Measurements from ENCODE around the gene PKLR. TPM values are rescaled to one million over a fixed set of nuclear protein-coding genes. Genes with fewer than 3 reads are reported as not detected.

Gene PKLR
- total and polyA plus RNA-seq, 2 of the 4 experiments (the other 2 are of a cell fraction) = 0.03 TPM; not detected in 1

DNA sequence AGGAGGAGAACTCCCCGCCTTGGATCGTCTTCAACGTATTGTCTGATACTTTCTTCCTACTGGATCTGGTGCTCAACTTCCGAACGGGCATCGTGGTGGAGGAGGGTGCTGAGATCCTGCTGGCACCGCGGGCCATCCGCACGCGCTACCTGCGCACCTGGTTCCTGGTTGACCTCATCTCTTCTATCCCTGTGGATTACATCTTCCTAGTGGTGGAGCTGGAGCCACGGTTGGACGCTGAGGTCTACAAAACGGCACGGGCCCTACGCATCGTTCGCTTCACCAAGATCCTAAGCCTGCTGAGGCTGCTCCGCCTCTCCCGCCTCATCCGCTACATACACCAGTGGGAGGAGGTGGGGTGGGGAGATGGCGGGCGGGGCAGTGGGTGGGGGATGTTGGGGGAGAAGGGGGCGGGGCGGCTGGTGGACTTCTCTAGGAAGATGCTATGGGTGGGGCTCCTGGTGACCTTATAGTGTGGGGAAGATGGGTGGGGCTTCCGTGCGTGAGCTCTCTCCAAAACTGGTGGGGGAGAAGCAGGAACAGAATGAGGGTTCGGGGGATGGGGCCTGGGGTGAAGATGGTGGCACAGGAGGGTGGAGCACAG is 18.6 kb downstream of the PKLR start:
- Histone ChIP-seq H3K4me2 (ENCODE audit: low read depth, low read length) (no peak overlapping the region), H3K14ac (replicated peaks; ENCODE audit: low read depth, low read length) (no peak overlapping the region), H4K5ac (ENCODE audit: low read depth, low read length) (no peak overlapping the region), H3K4me3 (ENCODE audit: insufficient read depth, low read depth, low read length) (no peak overlapping the region), H3K18ac (ENCODE audit: low read depth, low read length) (no peak overlapping the region), H3K4me1 (ENCODE audit: control insufficient read depth, insufficient read depth, low read length) (peaks cover 1% of the 10 kb centered on the region; the same call in 1 of the 2 replicates), H2BK15ac (ENCODE audit: low read depth, low read length) (no peak overlapping the region), H2AK9ac (replicated peaks; ENCODE audit: low read depth, low read length, poor library complexity) (no peak overlapping the region), H2AFZ (replicated peaks; ENCODE audit: low read length, poor library complexity) (no peak overlapping the region), H3K23ac (ENCODE audit: low read depth, low read length) (no peak overlapping the region), H3K9ac (ENCODE audit: low read depth, low read length) (no peak overlapping the region), H3K4ac (ENCODE audit: low read depth, low read length) (no peak overlapping the region), H2BK120ac (ENCODE audit: low read depth, low read length) (no peak overlapping the region), H3K9me3 (ENCODE audit: control insufficient read depth, insufficient read depth, low read length) (no peaks in the 10 kb centered on the region), H4K20me1 (ENCODE audit: insufficient read depth, low read length) (no peaks in the 10 kb centered on the region; the same call in 1 of the 2 replicates), H3K27ac (ENCODE audit: insufficient read depth, low read length) (peak overlapping the region; percentile 49; the same call in 1 of the 2 replicates), H3K56ac (ENCODE audit: extremely low read depth, insufficient read depth, low read length) (no peak overlapping the region), H2BK5ac (ENCODE audit: low read depth, low read length, poor library complexity, severe bottlenecking) (no peak overlapping the region), H3K36me3 (ENCODE audit: control insufficient read depth, insufficient read depth, low read length) (no peaks in the 10 kb centered on the region), H3K79me1 (ENCODE audit: low read depth in 1 of 2, low read length in 2 of 2) (peaks cover 0 to 8% of the 10 kb centered on the region in 2 experiments; a peak in 2 of 4 replicates), H2AK5ac (ENCODE audit: low read depth, low read length) (no peak overlapping the region), H4K91ac (ENCODE audit: insufficient read depth, low read depth, low read length) (no peak overlapping the region), H4K8ac (ENCODE audit: low read depth in 2 of 2, low read length in 2 of 2) (no peak overlapping the region), H2BK20ac (ENCODE audit: low read depth, low read length) (no peak overlapping the region), H3K27me3 (ENCODE audit: control insufficient read depth, insufficient read depth, low read length) (no peaks in the 10 kb centered on the region), H3K9me1 (ENCODE audit: insufficient read depth, low read length) (peaks cover 5% of the 10 kb centered on the region; the same call in 1 of the 2 replicates)
- no TSS peak for BruUV-seq (replicated peaks)
- intact Hi-C loops (cut with micrococcal nuclease) (no loop called here), dilution Hi-C loops (cut with HindIII; ENCODE audit: low sequenced_read_pairs, unreplicated experiment) (no loop called here), in situ Hi-C loops (cut with MboI; ENCODE audit: low sequenced_read_pairs) (no loop called here)
- POLR2A ChIA-PET (ENCODE audit: unreplicated experiment) = no interaction called here
- TF ChIP-seq RCOR1 (IDR thresholded peaks at IDR 0.05; ENCODE audit: insufficient replicate concordance, low read length) (no peak), SMC3 (IDR thresholded peaks at IDR 0.05; ENCODE audit: low read depth, low read length) (no peak), RFX5 (IDR thresholded peaks at IDR 0.05; ENCODE audit: low read depth, low read length) (no peak), MAZ (IDR thresholded peaks at IDR 0.05; ENCODE audit: borderline replicate concordance, low read depth, low read length) (no peak), MXI1 (IDR thresholded peaks at IDR 0.05; ENCODE audit: borderline replicate concordance, low read depth, low read length) (no peak), POLR2A (IDR thresholded peaks at IDR 0.05; ENCODE audit: low read depth, low read length) (no peak), NFE2L2 (IDR thresholded peaks at IDR 0.05; ENCODE audit: low read depth, low read length) (no peak), MAFK (IDR thresholded peaks at IDR 0.05; ENCODE audit: low read depth, low read length) (no peak), CEBPB (IDR thresholded peaks at IDR 0.05; ENCODE audit: low read depth, low read length) (no peak), FOS (IDR thresholded peaks at IDR 0.05; ENCODE audit: low read depth, low read length) (no peak), RAD21 (IDR thresholded peaks at IDR 0.05; ENCODE audit: low read length) (no peak)
- TF ChIP-seq, protein P1, sequence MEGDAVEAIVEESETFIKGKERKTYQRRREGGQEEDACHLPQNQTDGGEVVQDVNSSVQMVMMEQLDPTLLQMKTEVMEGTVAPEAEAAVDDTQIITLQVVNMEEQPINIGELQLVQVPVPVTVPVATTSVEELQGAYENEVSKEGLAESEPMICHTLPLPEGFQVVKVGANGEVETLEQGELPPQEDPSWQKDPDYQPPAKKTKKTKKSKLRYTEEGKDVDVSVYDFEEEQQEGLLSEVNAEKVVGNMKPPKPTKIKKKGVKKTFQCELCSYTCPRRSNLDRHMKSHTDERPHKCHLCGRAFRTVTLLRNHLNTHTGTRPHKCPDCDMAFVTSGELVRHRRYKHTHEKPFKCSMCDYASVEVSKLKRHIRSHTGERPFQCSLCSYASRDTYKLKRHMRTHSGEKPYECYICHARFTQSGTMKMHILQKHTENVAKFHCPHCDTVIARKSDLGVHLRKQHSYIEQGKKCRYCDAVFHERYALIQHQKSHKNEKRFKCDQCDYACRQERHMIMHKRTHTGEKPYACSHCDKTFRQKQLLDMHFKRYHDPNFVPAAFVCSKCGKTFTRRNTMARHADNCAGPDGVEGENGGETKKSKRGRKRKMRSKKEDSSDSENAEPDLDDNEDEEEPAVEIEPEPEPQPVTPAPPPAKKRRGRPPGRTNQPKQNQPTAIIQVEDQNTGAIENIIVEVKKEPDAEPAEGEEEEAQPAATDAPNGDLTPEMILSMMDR (conservative IDR thresholded peaks at IDR 0.05; ENCODE audit: low read depth, low read length) = no peak
- TF ChIP-seq, protein P2, sequence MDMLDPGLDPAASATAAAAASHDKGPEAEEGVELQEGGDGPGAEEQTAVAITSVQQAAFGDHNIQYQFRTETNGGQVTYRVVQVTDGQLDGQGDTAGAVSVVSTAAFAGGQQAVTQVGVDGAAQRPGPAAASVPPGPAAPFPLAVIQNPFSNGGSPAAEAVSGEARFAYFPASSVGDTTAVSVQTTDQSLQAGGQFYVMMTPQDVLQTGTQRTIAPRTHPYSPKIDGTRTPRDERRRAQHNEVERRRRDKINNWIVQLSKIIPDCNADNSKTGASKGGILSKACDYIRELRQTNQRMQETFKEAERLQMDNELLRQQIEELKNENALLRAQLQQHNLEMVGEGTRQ (IDR thresholded peaks at IDR 0.05; ENCODE audit: low read depth, low read length) = no peak
- CTCF ChIA-PET = no interaction called here
- 100% methylated on average over 3 of the region's 29 CpGs; no CpG with 5 or more reads in 1 of the 2 experiments for WGBS, 2 experiments (ENCODE audit: extremely low coverage in 2 of 2, insufficient read length in 1 of 2)
- ATAC-seq (ENCODE audit: low read depth) = no peak
- no peak for DNase-seq
